ENCODE data around the gene ATP8B1.
"Not testable (repeated sequence)": the region's sequence is repeated elsewhere in the genome, so short reads cannot be mapped to it uniquely, and the experiment has no call there.

The ATP8B1 gene

DNA sequence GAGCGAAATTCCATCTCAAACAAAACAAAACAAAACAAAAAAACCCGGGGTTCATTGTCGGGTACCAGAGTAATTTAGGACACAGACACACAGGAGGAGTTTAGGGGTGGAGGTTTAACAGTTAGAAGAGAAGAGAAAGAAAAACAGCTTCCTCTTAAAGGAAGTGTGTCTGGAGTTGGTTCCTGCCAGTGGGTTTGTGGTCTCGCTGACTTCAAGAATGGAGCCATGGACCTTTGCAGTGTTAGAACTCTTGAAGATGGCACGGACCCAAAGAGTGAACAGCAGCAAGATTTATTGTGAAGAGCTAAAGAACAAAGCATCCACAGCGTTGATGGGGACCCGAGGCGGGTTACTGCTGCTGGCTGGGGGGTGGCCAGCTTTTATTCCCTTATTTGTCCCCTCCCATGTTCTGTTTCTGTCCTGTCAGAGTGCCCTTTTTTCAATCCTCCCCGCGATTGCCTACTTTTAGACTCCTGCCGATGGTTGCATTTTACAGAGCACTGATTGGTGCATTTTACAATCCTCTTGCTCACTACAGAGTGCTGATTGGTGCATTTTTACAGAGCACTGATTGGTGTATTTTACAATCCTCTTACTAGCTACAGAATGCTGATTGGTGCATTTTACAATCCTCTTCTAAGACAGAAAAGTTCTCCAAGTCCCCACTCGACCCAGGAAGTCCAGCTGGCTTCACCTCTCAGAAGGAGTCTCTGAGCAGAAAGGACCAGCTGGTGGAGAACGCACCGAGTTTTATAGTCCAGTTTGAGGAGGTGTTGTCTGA is 28.7 kb upstream of the ATP8B1 start:
- no peaks in the 10 kb centered on the region for H3K36me3 ChIP-seq (ENCODE audit: control insufficient read depth in 1 of 2, insufficient read depth in 2 of 2, low read length in 2 of 2)
- H3K27me3 ChIP-seq (ENCODE audit: insufficient read depth, low read length) = no peaks in the 10 kb centered on the region
- no peak overlapping the region for H4K91ac ChIP-seq (ENCODE audit: low read depth, low read length)
- H3K4me3 ChIP-seq (ENCODE audit: low read depth, low read length) = no peak overlapping the region
- H2AK5ac ChIP-seq (ENCODE audit: low read length) = no peak overlapping the region
- H3K9me3 ChIP-seq (ENCODE audit: insufficient read depth, low read depth, low read length) = peaks cover 1% of the 10 kb centered on the region
- no peak overlapping the region for H2BK120ac ChIP-seq (ENCODE audit: insufficient read depth, low read length, poor library complexity)
- no peak overlapping the region for H3K9ac ChIP-seq (ENCODE audit: low read length)
- H2AFZ ChIP-seq (ENCODE audit: insufficient read depth, low read length, poor library complexity) = no peak overlapping the region
- no peak overlapping the region for H4K8ac ChIP-seq (ENCODE audit: low read depth, low read length)
- H3K18ac ChIP-seq (ENCODE audit: low read length) = no peak overlapping the region
- no peak overlapping the region for H3K4me2 ChIP-seq (ENCODE audit: low read length)
- no peak overlapping the region for H3K27ac ChIP-seq (ENCODE audit: low read depth, low read length)
- H3K4me1 ChIP-seq (ENCODE audit: control insufficient read depth in 1 of 2, insufficient read depth in 2 of 2, low read length in 2 of 2) = peaks cover 0 to 3% of the 10 kb centered on the region in 2 experiments
- no peak overlapping the region for H4K12ac ChIP-seq (ENCODE audit: low read depth, low read length)
- no peaks in the 10 kb centered on the region for H3K79me2 ChIP-seq (ENCODE audit: control insufficient read depth, insufficient read depth, low read length, poor library complexity)
- WGBS (ENCODE audit: extremely low coverage, insufficient coverage, insufficient read length) = no CpG with 5 or more reads among the region's 14 CpGs
- H3K4ac ChIP-seq (ENCODE audit: low read depth, low read length) = no peak overlapping the region
- no peak overlapping the region for H2BK12ac ChIP-seq (ENCODE audit: low read length)
- no peak overlapping the region for H2BK5ac ChIP-seq (ENCODE audit: low read depth, low read length, poor library complexity)
- no peak for DNase-seq
- H3K14ac ChIP-seq (ENCODE audit: low read length) = no peak overlapping the region
- no peak overlapping the region for H3K23ac ChIP-seq (ENCODE audit: low read length)
- no peaks in the 10 kb centered on the region for H3K79me1 ChIP-seq (ENCODE audit: low read length)

DNA sequence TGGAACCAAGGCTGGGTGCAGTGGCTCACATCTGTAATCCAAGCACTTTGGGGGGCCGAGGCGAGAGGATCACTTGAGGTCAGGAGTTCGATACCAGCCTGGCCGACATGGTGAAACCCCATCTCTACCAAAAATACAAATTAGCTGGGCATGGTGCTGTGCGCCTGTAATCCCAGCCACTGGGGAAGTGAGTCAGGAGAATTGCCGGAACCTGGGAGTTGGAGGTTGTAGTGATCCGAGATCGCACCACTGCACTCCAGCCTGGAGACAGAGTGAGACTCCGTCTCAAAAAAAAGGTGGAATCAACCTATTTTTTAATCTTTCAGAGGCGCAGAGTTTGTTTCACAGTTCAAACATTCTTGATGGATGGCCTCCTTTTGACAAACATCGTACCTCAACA is 24.5 kb upstream of the ATP8B1 start:
- Histone ChIP-seq H3K9ac (ENCODE audit: low read length) (no peak overlapping the region), H2AFZ (ENCODE audit: insufficient read depth, low read length, poor library complexity) (no peak overlapping the region), H4K91ac (ENCODE audit: low read depth, low read length) (no peak overlapping the region), H4K8ac (ENCODE audit: low read depth, low read length) (no peak overlapping the region), H3K4ac (ENCODE audit: low read depth, low read length) (no peak overlapping the region), H2BK120ac (ENCODE audit: insufficient read depth, low read length, poor library complexity) (no peak overlapping the region), H3K14ac (ENCODE audit: low read length) (no peak overlapping the region), H3K4me1 (ENCODE audit: control insufficient read depth in 1 of 2, insufficient read depth in 2 of 2, low read length in 2 of 2) (no peaks in the 10 kb centered on the region), H3K27me3 (ENCODE audit: insufficient read depth, low read length) (no peaks in the 10 kb centered on the region), H3K4me3 (ENCODE audit: low read depth, low read length) (no peak overlapping the region), H3K23ac (ENCODE audit: low read length) (no peak overlapping the region), H3K27ac (ENCODE audit: low read depth, low read length) (no peak overlapping the region), H4K12ac (ENCODE audit: low read depth, low read length) (no peak overlapping the region), H2BK12ac (ENCODE audit: low read length) (no peak overlapping the region), H3K4me2 (ENCODE audit: low read length) (no peak overlapping the region), H2BK5ac (ENCODE audit: low read depth, low read length, poor library complexity) (no peak overlapping the region), H3K79me2 (ENCODE audit: control insufficient read depth, insufficient read depth, low read length, poor library complexity) (no peaks in the 10 kb centered on the region), H2AK5ac (ENCODE audit: low read length) (no peak overlapping the region), H3K9me3 (ENCODE audit: insufficient read depth, low read depth, low read length) (peaks cover 1% of the 10 kb centered on the region), H3K18ac (ENCODE audit: low read length) (no peak overlapping the region), H3K79me1 (ENCODE audit: low read length) (no peaks in the 10 kb centered on the region), H3K36me3 (ENCODE audit: control insufficient read depth in 1 of 2, insufficient read depth in 2 of 2, low read length in 2 of 2) (no peaks in the 10 kb centered on the region)
- no CpG with 5 or more reads among the region's 11 CpGs for WGBS (ENCODE audit: extremely low coverage, insufficient coverage, insufficient read length)
- no peak for DNase-seq

DNA sequence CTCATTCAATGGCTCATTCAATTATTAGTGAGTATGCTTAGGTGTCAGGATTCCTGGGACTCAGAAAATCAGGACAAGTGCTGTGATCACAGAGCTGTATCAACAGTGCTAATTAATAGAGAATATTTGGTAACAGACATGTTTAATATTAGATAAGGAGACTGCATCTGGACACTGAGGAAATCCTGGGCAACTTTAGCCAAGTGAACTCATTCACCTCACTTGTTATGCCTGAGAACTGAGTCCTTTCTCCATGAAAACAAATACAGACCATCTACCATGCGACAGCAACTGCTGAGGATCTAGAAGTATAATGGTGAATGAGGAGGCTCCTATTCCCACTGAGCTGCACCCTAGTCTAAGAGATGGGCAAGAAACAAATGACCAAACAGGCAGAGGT is 23.1 kb upstream of the ATP8B1 start:
- no peak overlapping the region for H3K14ac ChIP-seq (ENCODE audit: low read length)
- H3K9me3 ChIP-seq (ENCODE audit: insufficient read depth, low read depth, low read length) = peaks cover under 1% of the 10 kb centered on the region
- H3K79me1 ChIP-seq (ENCODE audit: low read length) = no peaks in the 10 kb centered on the region
- no peak overlapping the region for H2AFZ ChIP-seq (ENCODE audit: insufficient read depth, low read length, poor library complexity)
- H3K36me3 ChIP-seq (ENCODE audit: control insufficient read depth in 1 of 2, insufficient read depth in 2 of 2, low read length in 2 of 2) = no peaks in the 10 kb centered on the region
- no peak overlapping the region for H2BK120ac ChIP-seq (ENCODE audit: insufficient read depth, low read length, poor library complexity)
- no peaks in the 10 kb centered on the region for H3K4me1 ChIP-seq (ENCODE audit: control insufficient read depth in 1 of 2, insufficient read depth in 2 of 2, low read length in 2 of 2)
- H2BK12ac ChIP-seq (ENCODE audit: low read length) = no peak overlapping the region
- H3K27me3 ChIP-seq (ENCODE audit: insufficient read depth, low read length) = no peaks in the 10 kb centered on the region
- H3K27ac ChIP-seq (ENCODE audit: low read depth, low read length) = no peak overlapping the region
- H3K23ac ChIP-seq (ENCODE audit: low read length) = no peak overlapping the region
- H3K4ac ChIP-seq (ENCODE audit: low read depth, low read length) = no peak overlapping the region
- no CpG with 5 or more reads among the region's 1 CpG for WGBS (ENCODE audit: extremely low coverage, insufficient coverage, insufficient read length)
- H2AK5ac ChIP-seq (ENCODE audit: low read length) = no peak overlapping the region
- H2BK5ac ChIP-seq (ENCODE audit: low read depth, low read length, poor library complexity) = no peak overlapping the region
- no peak overlapping the region for H4K8ac ChIP-seq (ENCODE audit: low read depth, low read length)
- H4K12ac ChIP-seq (ENCODE audit: low read depth, low read length) = no peak overlapping the region
- DNase-seq = no peak
- no peak overlapping the region for H3K9ac ChIP-seq (ENCODE audit: low read length)
- H3K4me2 ChIP-seq (ENCODE audit: low read length) = no peak overlapping the region
- H3K18ac ChIP-seq (ENCODE audit: low read length) = no peak overlapping the region
- no peak overlapping the region for H4K91ac ChIP-seq (ENCODE audit: low read depth, low read length)
- H3K79me2 ChIP-seq (ENCODE audit: control insufficient read depth, insufficient read depth, low read length, poor library complexity) = no peaks in the 10 kb centered on the region
- H3K4me3 ChIP-seq (ENCODE audit: low read depth, low read length) = no peak overlapping the region

- not testable (repeated sequence) for H3K4me3 ChIP-seq (ENCODE audit: low read depth, low read length); H2BK120ac ChIP-seq (ENCODE audit: insufficient read depth, low read length, poor library complexity)
- WGBS (ENCODE audit: extremely low coverage, insufficient coverage, insufficient read length) = no CpG with 5 or more reads among the region's 2 CpGs
Measured at GRCh38 chr18:57820583-57820982, 17.5 kb upstream of the ATP8B1 start.

More at GRCh38 chr18:57820583-57820982, 17.5 kb upstream of the ATP8B1 start:
- not testable (repeated sequence) for H3K27ac ChIP-seq (ENCODE audit: low read depth, low read length); H3K9ac ChIP-seq (ENCODE audit: low read length); H4K12ac ChIP-seq (ENCODE audit: low read depth, low read length); H2BK5ac ChIP-seq (ENCODE audit: low read depth, low read length, poor library complexity); H2AK5ac ChIP-seq (ENCODE audit: low read length); H4K91ac ChIP-seq (ENCODE audit: low read depth, low read length); H2BK12ac ChIP-seq (ENCODE audit: low read length); H3K23ac ChIP-seq (ENCODE audit: low read length); H3K4me1 ChIP-seq (ENCODE audit: control insufficient read depth in 1 of 2, insufficient read depth in 2 of 2, low read length in 2 of 2); H2AFZ ChIP-seq (ENCODE audit: insufficient read depth, low read length, poor library complexity); H3K27me3 ChIP-seq (ENCODE audit: insufficient read depth, low read length); DNase-seq; H3K18ac ChIP-seq (ENCODE audit: low read length); H3K36me3 ChIP-seq (ENCODE audit: control insufficient read depth in 1 of 2, insufficient read depth in 2 of 2, low read length in 2 of 2); H3K79me2 ChIP-seq (ENCODE audit: control insufficient read depth, insufficient read depth, low read length, poor library complexity); H3K4me2 ChIP-seq (ENCODE audit: low read length); H3K9me3 ChIP-seq (ENCODE audit: insufficient read depth, low read depth, low read length); H3K4ac ChIP-seq (ENCODE audit: low read depth, low read length); H4K8ac ChIP-seq (ENCODE audit: low read depth, low read length); H3K79me1 ChIP-seq (ENCODE audit: low read length); H3K14ac ChIP-seq (ENCODE audit: low read length)
